Measurements from ENCODE around the gene FBLN2. TPM values are rescaled to one million over a fixed set of nuclear protein-coding genes. Genes with fewer than 3 reads are reported as not detected.

FBLN2 gene
- polyA plus RNA-seq, 1 donor (not counting 4 experiments of a cell fraction or from before 2014, with no cell fraction given) = 0.72 TPM

DNA sequence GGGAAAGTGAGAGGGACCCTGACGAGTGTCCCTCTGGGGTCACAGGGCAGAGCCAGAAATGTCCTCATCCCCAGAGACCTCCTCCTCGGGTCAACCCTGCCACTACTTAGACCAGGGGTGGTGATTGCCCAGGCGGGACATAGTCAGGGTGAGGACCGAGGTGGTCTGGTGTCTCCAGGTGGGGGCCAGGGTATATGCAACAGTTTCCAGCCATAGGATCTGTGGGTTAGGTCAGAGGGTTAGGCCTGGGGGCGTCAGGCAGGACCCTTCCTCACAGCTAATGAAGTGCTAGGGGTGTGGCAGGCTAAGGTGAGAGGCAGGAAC, 22.3 kb upstream of the FBLN2 start:
- no peaks in the 10 kb centered on the region for H3K9me1 ChIP-seq (ENCODE audit: control insufficient read depth, extremely low read depth, insufficient read depth, low read length)
- dilution Hi-C loops (cut with MboI; ENCODE audit: extremely low pct_ligation_motif_present, low sequenced_read_pairs) = no loop called here
- no peak overlapping the region for H3K4me3 ChIP-seq (ENCODE audit: control insufficient read depth in 2 of 3, extremely low read depth in 1 of 3, insufficient read depth in 2 of 3, low read depth in 1 of 3, low read length in 3 of 3)
- H3K4me1 ChIP-seq (ENCODE audit: control insufficient read depth, extremely low read depth, insufficient read depth, low read length) = peaks cover 17% of the 10 kb centered on the region
- no peak overlapping the region for H3K27ac ChIP-seq (ENCODE audit: control insufficient read depth, insufficient read depth, low read length)
- no peak overlapping the region for H2AFZ ChIP-seq (ENCODE audit: control insufficient read depth, low read length)
- no peaks in the 10 kb centered on the region for H3K79me2 ChIP-seq (ENCODE audit: control insufficient read depth, insufficient read depth, low read length)
- no peak for FAIRE-seq
- no peak overlapping the region for H3K9ac ChIP-seq (ENCODE audit: control insufficient read depth, extremely low read depth, insufficient read depth, low read length)
- no peak overlapping the region for H3K4me2 ChIP-seq (ENCODE audit: control insufficient read depth, extremely low read depth, insufficient read depth, low read depth, low read length)
- H3K27me3 ChIP-seq (ENCODE audit: control insufficient read depth, extremely low read depth, insufficient read depth, low read length) = no peaks in the 10 kb centered on the region
- no peak for DNase-seq (ENCODE audit: low read depth, low spot score)
- H4K20me1 ChIP-seq (ENCODE audit: control insufficient read depth, extremely low read depth, insufficient read depth, low read length) = no peaks in the 10 kb centered on the region
- no peaks in the 10 kb centered on the region for H3K9me3 ChIP-seq (ENCODE audit: control insufficient read depth, low read depth, low read length)
- H3K36me3 ChIP-seq (ENCODE audit: control insufficient read depth in 2 of 2, extremely low read depth in 1 of 2, insufficient read depth in 2 of 2, low read length in 2 of 2) = no peaks in the 10 kb centered on the region
- TF ChIP-seq, protein P1, sequence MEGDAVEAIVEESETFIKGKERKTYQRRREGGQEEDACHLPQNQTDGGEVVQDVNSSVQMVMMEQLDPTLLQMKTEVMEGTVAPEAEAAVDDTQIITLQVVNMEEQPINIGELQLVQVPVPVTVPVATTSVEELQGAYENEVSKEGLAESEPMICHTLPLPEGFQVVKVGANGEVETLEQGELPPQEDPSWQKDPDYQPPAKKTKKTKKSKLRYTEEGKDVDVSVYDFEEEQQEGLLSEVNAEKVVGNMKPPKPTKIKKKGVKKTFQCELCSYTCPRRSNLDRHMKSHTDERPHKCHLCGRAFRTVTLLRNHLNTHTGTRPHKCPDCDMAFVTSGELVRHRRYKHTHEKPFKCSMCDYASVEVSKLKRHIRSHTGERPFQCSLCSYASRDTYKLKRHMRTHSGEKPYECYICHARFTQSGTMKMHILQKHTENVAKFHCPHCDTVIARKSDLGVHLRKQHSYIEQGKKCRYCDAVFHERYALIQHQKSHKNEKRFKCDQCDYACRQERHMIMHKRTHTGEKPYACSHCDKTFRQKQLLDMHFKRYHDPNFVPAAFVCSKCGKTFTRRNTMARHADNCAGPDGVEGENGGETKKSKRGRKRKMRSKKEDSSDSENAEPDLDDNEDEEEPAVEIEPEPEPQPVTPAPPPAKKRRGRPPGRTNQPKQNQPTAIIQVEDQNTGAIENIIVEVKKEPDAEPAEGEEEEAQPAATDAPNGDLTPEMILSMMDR (optimal IDR thresholded peaks at IDR 0.05 in 1 of 3, IDR thresholded peaks at IDR 0.05 in 1 of 3, conservative IDR thresholded peaks at IDR 0.05 in 1 of 3; ENCODE audit: extremely low read depth in 1 of 3, insufficient read depth in 2 of 3, low read length in 3 of 3) = no peak
- no peak for TF ChIP-seq EZH2 (IDR thresholded peaks at IDR 0.05; ENCODE audit: low read length)

DNA sequence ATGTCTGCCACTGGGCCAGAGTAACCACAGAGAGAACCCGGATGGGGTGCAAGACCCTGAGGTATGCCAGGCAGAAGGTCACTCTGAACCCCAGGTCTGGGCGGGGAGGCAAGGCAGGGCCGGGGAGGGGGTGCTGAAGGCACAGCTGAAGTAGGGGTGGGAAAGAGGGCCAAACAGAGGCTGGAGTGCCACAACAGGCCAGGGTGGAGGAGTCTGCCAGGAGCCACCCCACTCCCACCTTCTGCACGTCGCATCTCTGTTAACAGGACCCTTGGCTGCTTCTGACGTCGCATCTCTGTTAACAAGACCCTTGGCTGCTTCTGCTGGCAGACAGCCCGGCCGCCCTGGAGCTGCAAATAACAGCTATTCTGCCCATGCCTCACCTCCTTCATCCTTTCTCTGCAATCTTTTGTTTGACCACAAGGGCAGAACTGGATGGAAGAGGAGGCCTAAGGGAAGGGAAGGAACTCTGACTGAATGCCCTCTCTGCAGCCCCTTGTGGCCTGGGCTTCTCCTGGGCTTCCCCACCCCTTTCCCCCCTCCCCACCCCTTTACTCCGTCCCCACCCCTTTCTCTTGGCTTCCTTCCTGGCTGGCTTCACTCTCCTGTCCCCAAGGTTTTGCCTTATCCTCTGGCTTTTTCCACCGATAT, 20.6 kb upstream of the FBLN2 start:
- no peaks in the 10 kb centered on the region for H3K9me1 ChIP-seq (ENCODE audit: control insufficient read depth, extremely low read depth, insufficient read depth, low read length)
- H4K20me1 ChIP-seq (ENCODE audit: control insufficient read depth, extremely low read depth, insufficient read depth, low read length) = no peaks in the 10 kb centered on the region
- no peak overlapping the region for H3K27ac ChIP-seq (ENCODE audit: control insufficient read depth, insufficient read depth, low read length)
- H3K9ac ChIP-seq (ENCODE audit: control insufficient read depth, extremely low read depth, insufficient read depth, low read length) = no peak overlapping the region
- dilution Hi-C loops (cut with MboI; ENCODE audit: extremely low pct_ligation_motif_present, low sequenced_read_pairs) = no loop called here
- H3K4me1 ChIP-seq (ENCODE audit: control insufficient read depth, extremely low read depth, insufficient read depth, low read length) = peaks cover 17% of the 10 kb centered on the region
- no peaks in the 10 kb centered on the region for H3K27me3 ChIP-seq (ENCODE audit: control insufficient read depth, extremely low read depth, insufficient read depth, low read length)
- no peaks in the 10 kb centered on the region for H3K36me3 ChIP-seq (ENCODE audit: control insufficient read depth in 2 of 2, extremely low read depth in 1 of 2, insufficient read depth in 2 of 2, low read length in 2 of 2)
- no peaks in the 10 kb centered on the region for H3K9me3 ChIP-seq (ENCODE audit: control insufficient read depth, low read depth, low read length)
- DNase-seq (ENCODE audit: low read depth, low spot score) (no peak), FAIRE-seq (no peak)
- TF ChIP-seq, protein P1 (optimal IDR thresholded peaks at IDR 0.05 in 1 of 3, IDR thresholded peaks at IDR 0.05 in 1 of 3, conservative IDR thresholded peaks at IDR 0.05 in 1 of 3; ENCODE audit: extremely low read depth in 1 of 3, insufficient read depth in 2 of 3, low read length in 3 of 3) = peak in 2 of 3 experiments; percentile 11 to 47
- no peak for TF ChIP-seq EZH2 (IDR thresholded peaks at IDR 0.05; ENCODE audit: low read length)
- H3K4me2 ChIP-seq (ENCODE audit: control insufficient read depth, extremely low read depth, insufficient read depth, low read depth, low read length) = no peak overlapping the region
- no peaks in the 10 kb centered on the region for H3K79me2 ChIP-seq (ENCODE audit: control insufficient read depth, insufficient read depth, low read length)
- H3K4me3 ChIP-seq (ENCODE audit: control insufficient read depth in 2 of 3, extremely low read depth in 1 of 3, insufficient read depth in 2 of 3, low read depth in 1 of 3, low read length in 3 of 3) = no peak overlapping the region
- no peak overlapping the region for H2AFZ ChIP-seq (ENCODE audit: control insufficient read depth, low read length)

Measured in keratinocyte (primary cell).